IPS-18a (cell line): ENCODE measurements around the gene SUPT7L.
"Not testable (repeated sequence)": the region's sequence is repeated elsewhere in the genome, so short reads cannot be mapped to it uniquely, and the experiment has no call there.

Experiments used
- H3K27ac ChIP-seq: one replicate; pipeline ENCODE4 v1.5.1; 2013; ENCODE audit warnings: low read length
- H3K27me3 ChIP-seq: one replicate; pipeline ENCODE4 v1.6.1; 2013; ENCODE audit warnings: mild to moderate bottlenecking, low read length; ENCODE audit not compliant: control insufficient read depth, insufficient read depth
- H3K36me3 ChIP-seq: one replicate; pipeline ENCODE4 v1.6.1; 2013; ENCODE audit warnings: low read depth, low read length; ENCODE audit not compliant: control insufficient read depth
- H3K4me1 ChIP-seq: one replicate; pipeline ENCODE4 v1.6.1; 2013; ENCODE audit warnings: low read depth, low read length; ENCODE audit not compliant: control insufficient read depth
- H3K4me3 ChIP-seq: one replicate; pipeline ENCODE4 v1.5.1; 2013; ENCODE audit warnings: low read length
- H3K9ac ChIP-seq: one replicate; pipeline ENCODE4 v1.6.1; 2013; ENCODE audit warnings: mild to moderate bottlenecking, low read length, moderate library complexity
- H3K9me3 ChIP-seq: one replicate; pipeline ENCODE4 v1.6.1; 2013; ENCODE audit warnings: low read depth, low read length; ENCODE audit not compliant: control insufficient read depth

Gene SUPT7L

GRCh38 chr2:27683390-27684071 lies 20.1 kb upstream of the SUPT7L start:
- Histone ChIP-seq H3K36me3 (peaks cover 27% of the 10 kb centered on the region), H3K27me3 (no peaks in the 10 kb centered on the region), H3K27ac (no peak overlapping the region), H3K4me3 (no peak overlapping the region), H3K9me3 (no peaks in the 10 kb centered on the region), H3K4me1 (no peaks in the 10 kb centered on the region), H3K9ac (no peak overlapping the region)

- peaks cover 28% of the 10 kb centered on the region for H3K36me3 ChIP-seq
- not testable (repeated sequence) for H3K27ac ChIP-seq, H3K4me1 ChIP-seq, H3K27me3 ChIP-seq, H3K4me3 ChIP-seq, H3K9ac ChIP-seq, H3K9me3 ChIP-seq
These were observed 18.9 kb upstream of the SUPT7L start for GRCh38 chr2:27682334-27682771.

- Histone ChIP-seq H3K36me3 (peaks cover 33% of the 10 kb centered on the region), H3K27me3 (no peaks in the 10 kb centered on the region), H3K9me3 (no peaks in the 10 kb centered on the region), H3K9ac (no peak overlapping the region), H3K4me1 (no peaks in the 10 kb centered on the region), H3K4me3 (no peak overlapping the region), H3K27ac (no peak overlapping the region)
These were observed 18.4 kb upstream of the SUPT7L start for GRCh38 chr2:27681841-27682240.

- no peak overlapping the region for H3K27ac ChIP-seq
- H3K9ac ChIP-seq: no peak overlapping the region
- H3K27me3 ChIP-seq: no peaks in the 10 kb centered on the region
- peaks cover 30% of the 10 kb centered on the region for H3K36me3 ChIP-seq
- no peaks in the 10 kb centered on the region for H3K9me3 ChIP-seq
- H3K4me3 ChIP-seq: no peak overlapping the region
- no peaks in the 10 kb centered on the region for H3K4me1 ChIP-seq
These were observed 17.2 kb upstream of the SUPT7L start for GRCh38 chr2:27680571-27680970.

GRCh38 chr2:27672723-27673486 lies 9.5 kb upstream of the SUPT7L start:
- Histone ChIP-seq H3K36me3 (peaks cover 52% of the 10 kb centered on the region), H3K4me3 (no peak overlapping the region), H3K9me3 (no peaks in the 10 kb centered on the region), H3K27ac (no peak overlapping the region), H3K4me1 (no peaks in the 10 kb centered on the region), H3K9ac (no peak overlapping the region), H3K27me3 (no peaks in the 10 kb centered on the region)

GRCh38 chr2:27671235-27671634 lies 7.8 kb upstream of the SUPT7L start:
- no peaks in the 10 kb centered on the region for H3K9me3 ChIP-seq
- H3K27me3 ChIP-seq: no peaks in the 10 kb centered on the region
- peaks cover 48% of the 10 kb centered on the region for H3K36me3 ChIP-seq
- no peaks in the 10 kb centered on the region for H3K4me1 ChIP-seq
- H3K9ac ChIP-seq: no peak overlapping the region
- no peak overlapping the region for H3K4me3 ChIP-seq
- no peak overlapping the region for H3K27ac ChIP-seq

GRCh38 chr2:27667446-27667845 lies 4.0 kb upstream of the SUPT7L start:
- Histone ChIP-seq H3K27ac (no peak overlapping the region), H3K4me3 (no peak overlapping the region), H3K9ac (no peak overlapping the region), H3K27me3 (no peaks in the 10 kb centered on the region), H3K36me3 (peaks cover 30% of the 10 kb centered on the region), H3K9me3 (no peaks in the 10 kb centered on the region), H3K4me1 (peaks cover 3% of the 10 kb centered on the region)

GRCh38 chr2:27664622-27665363 lies 1.4 kb upstream of the SUPT7L start:
- Histone ChIP-seq H3K36me3 (peaks cover 38% of the 10 kb centered on the region), H3K27ac (no peak overlapping the region), H3K27me3 (no peaks in the 10 kb centered on the region), H3K9me3 (no peaks in the 10 kb centered on the region), H3K4me1 (peaks cover 3% of the 10 kb centered on the region), H3K9ac (peak overlapping the region; percentile 56), H3K4me3 (peak overlapping the region; percentile 69)

- Histone ChIP-seq H3K4me1 (peaks cover 3% of the 10 kb centered on the region), H3K9ac (peak overlapping the region; percentile 56), H3K9me3 (no peaks in the 10 kb centered on the region), H3K27me3 (no peaks in the 10 kb centered on the region), H3K4me3 (peak overlapping the region; percentile 69), H3K36me3 (peaks cover 36% of the 10 kb centered on the region), H3K27ac (no peak overlapping the region)
These were observed 750 bp upstream of the SUPT7L start for GRCh38 chr2:27664154-27664574.

GRCh38 chr2:27661371-27661770 lies 2.0 kb downstream of the SUPT7L start:
- peaks cover 3% of the 10 kb centered on the region for H3K4me1 ChIP-seq
- peaks cover 28% of the 10 kb centered on the region for H3K36me3 ChIP-seq
- no peaks in the 10 kb centered on the region for H3K9me3 ChIP-seq
- no peaks in the 10 kb centered on the region for H3K27me3 ChIP-seq
- H3K27ac ChIP-seq: no peak overlapping the region
- no peak overlapping the region for H3K4me3 ChIP-seq
- H3K9ac ChIP-seq: no peak overlapping the region

GRCh38 chr2:27655155-27655951 lies 8.1 kb downstream of the SUPT7L start:
- H3K9me3 ChIP-seq: no peaks in the 10 kb centered on the region
- no peak overlapping the region for H3K4me3 ChIP-seq
- no peaks in the 10 kb centered on the region for H3K4me1 ChIP-seq
- H3K27ac ChIP-seq: no peak overlapping the region
- no peak overlapping the region for H3K9ac ChIP-seq
- no peaks in the 10 kb centered on the region for H3K27me3 ChIP-seq
- peaks cover 61% of the 10 kb centered on the region for H3K36me3 ChIP-seq
